ENCODE results near the gene SLC2A1. TPM values are rescaled to one million over a fixed set of nuclear protein-coding genes. Genes with fewer than 3 reads are reported as not detected.
A peak's percentile ranks its signal among the peaks of the same experiment; 100 is the strongest.

Gene SLC2A1
- total RNA-seq, 1 experiment from 2014 or later, result 245 TPM

DNA sequence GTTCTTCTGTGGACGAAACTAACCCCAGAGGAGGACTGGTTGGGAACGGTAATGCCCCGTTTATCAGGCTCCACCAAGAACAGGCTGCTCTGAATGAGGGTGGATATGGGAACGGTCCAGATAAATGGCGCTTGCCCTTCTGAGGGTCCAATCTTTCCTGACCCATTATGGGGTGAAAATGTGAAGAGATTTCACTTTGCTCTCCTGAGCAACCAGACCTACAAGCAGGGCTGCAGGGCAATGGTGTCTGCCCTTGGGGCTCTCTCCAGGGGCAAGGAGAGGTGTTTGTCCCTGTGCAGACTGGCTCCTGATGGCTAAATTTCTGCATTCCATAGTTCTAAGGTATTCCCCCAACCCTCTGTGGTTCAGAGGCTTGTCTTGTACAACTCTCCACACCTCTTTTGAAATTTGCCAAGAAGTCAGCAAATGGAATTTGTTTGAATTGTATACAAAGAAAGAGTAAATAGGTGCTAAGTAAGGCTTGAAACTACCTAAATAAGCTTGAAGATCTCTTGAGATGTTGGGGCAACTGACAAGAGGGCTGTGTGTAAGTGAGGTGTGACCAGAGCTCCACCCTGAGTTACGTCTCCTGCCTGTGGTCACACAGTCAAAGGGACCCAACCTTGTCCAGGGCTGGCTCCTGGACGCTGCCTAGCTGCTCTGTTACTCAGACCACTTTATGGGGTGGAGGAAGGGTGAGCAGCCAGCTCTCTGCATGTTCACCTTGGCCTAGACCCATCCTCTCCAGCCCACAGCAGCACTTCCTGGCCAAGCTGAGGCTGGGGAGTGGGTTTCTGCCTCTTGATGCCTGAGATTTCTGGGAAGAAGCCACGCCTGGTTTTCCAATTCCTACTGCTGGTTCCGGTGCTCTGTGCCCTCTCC lies 24.8 kb downstream of the SLC2A1 start:
- BruUV-seq (replicated peaks), result no TSS peak
- peaks cover 55% of the 10 kb centered on the region for H3K79me2 ChIP-seq (ENCODE audit: low read length)
- H3K4me2 ChIP-seq (ENCODE audit: low read length), result no peak overlapping the region
- no peaks in the 10 kb centered on the region for H3K9me3 ChIP-seq (ENCODE audit: low read length)
- H3F3A ChIP-seq (ENCODE audit: low read length, unreplicated experiment), result peaks cover 7% of the 10 kb centered on the region
- DNase-seq (no peak), ATAC-seq (no peak)
- intact Hi-C loops (cut with micrococcal nuclease), result no loop called here
- peak overlapping the region; percentile 74; the same call in 1 of the 2 replicates for H3K27ac ChIP-seq (ENCODE audit: low read length)
- H4K20me1 ChIP-seq (ENCODE audit: low read length), result no peaks in the 10 kb centered on the region
- H3K4me3 ChIP-seq (ENCODE audit: low read length), result no peak overlapping the region
- H2AFZ ChIP-seq (ENCODE audit: low read length), result no peak overlapping the region
- peaks cover 73% of the 10 kb centered on the region for H3K4me1 ChIP-seq (ENCODE audit: insufficient read depth, low read length)
- H3K27me3 ChIP-seq (ENCODE audit: low read length), result no peaks in the 10 kb centered on the region
- TF ChIP-seq, protein P1, sequence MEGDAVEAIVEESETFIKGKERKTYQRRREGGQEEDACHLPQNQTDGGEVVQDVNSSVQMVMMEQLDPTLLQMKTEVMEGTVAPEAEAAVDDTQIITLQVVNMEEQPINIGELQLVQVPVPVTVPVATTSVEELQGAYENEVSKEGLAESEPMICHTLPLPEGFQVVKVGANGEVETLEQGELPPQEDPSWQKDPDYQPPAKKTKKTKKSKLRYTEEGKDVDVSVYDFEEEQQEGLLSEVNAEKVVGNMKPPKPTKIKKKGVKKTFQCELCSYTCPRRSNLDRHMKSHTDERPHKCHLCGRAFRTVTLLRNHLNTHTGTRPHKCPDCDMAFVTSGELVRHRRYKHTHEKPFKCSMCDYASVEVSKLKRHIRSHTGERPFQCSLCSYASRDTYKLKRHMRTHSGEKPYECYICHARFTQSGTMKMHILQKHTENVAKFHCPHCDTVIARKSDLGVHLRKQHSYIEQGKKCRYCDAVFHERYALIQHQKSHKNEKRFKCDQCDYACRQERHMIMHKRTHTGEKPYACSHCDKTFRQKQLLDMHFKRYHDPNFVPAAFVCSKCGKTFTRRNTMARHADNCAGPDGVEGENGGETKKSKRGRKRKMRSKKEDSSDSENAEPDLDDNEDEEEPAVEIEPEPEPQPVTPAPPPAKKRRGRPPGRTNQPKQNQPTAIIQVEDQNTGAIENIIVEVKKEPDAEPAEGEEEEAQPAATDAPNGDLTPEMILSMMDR (conservative IDR thresholded peaks at IDR 0.05; ENCODE audit: low read depth, low read length), result no peak
- TF ChIP-seq EZH2phosphoT487 (IDR thresholded peaks at IDR 0.05; ENCODE audit: borderline replicate concordance, low read length), result no peak
- TF ChIP-seq EZH2 (IDR thresholded peaks at IDR 0.05; ENCODE audit: low read length, unreplicated experiment), result no peak
- ChIA-PET POLR2A (ENCODE audit: unreplicated experiment) (no interaction called here), CTCF (no interaction called here)
- H3K36me3 ChIP-seq (ENCODE audit: low read depth, low read length), result peaks cover 73% of the 10 kb centered on the region
- H3K9ac ChIP-seq (ENCODE audit: low read length), result no peak overlapping the region
- no peaks in the 10 kb centered on the region for H3K9me2 ChIP-seq (replicated peaks; ENCODE audit: low read length)

DNA sequence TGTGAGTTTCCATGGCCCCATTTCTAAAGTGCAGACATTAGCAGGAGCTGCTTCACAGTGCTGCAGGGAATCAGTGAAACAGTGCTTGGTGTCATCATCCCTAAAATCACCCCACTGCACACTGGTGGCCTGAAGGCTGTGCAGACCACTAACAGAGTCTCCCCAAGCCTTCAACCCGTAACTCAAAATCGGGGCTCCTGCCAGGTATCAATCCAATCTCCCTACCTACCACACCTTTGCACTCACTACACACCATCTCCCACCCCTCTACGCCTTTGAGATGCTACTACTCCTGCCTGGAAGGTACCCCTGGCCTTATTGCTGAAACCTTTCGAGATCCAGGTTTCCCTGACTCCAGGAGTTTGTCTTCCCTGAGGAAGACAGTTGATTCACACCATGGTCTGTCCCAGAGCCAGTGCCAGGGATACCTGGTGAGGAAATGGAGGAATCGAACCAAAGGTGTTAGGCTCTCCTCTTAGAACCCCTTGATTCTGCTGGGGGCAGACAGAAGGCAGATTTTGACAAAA lies 25.5 kb downstream of the SLC2A1 start:
- POLR2A ChIA-PET (ENCODE audit: unreplicated experiment), result no interaction called here
- H3F3A ChIP-seq (ENCODE audit: low read length, unreplicated experiment), result peaks cover 5% of the 10 kb centered on the region
- DNase-seq, result no peak
- TF ChIP-seq EZH2phosphoT487 (IDR thresholded peaks at IDR 0.05; ENCODE audit: borderline replicate concordance, low read length), result no peak
- TF ChIP-seq, protein P1 (conservative IDR thresholded peaks at IDR 0.05; ENCODE audit: low read depth, low read length), result no peak
- TF ChIP-seq EZH2 (IDR thresholded peaks at IDR 0.05; ENCODE audit: low read length, unreplicated experiment), result no peak
- H3K4me2 ChIP-seq (ENCODE audit: low read length), result no peak overlapping the region
- H3K9ac ChIP-seq (ENCODE audit: low read length), result no peak overlapping the region
- H3K36me3 ChIP-seq (ENCODE audit: low read depth, low read length), result peaks cover 76% of the 10 kb centered on the region
- H3K27ac ChIP-seq (ENCODE audit: low read length), result peak overlapping the region; percentile 74
- peaks cover 54% of the 10 kb centered on the region for H3K79me2 ChIP-seq (ENCODE audit: low read length)
- H3K4me1 ChIP-seq (ENCODE audit: insufficient read depth, low read length), result peaks cover 66% of the 10 kb centered on the region
- no peak for ATAC-seq
- H3K4me3 ChIP-seq (ENCODE audit: low read length), result no peak overlapping the region
- H3K9me3 ChIP-seq (ENCODE audit: low read length), result no peaks in the 10 kb centered on the region
- H3K9me2 ChIP-seq (replicated peaks; ENCODE audit: low read length), result no peaks in the 10 kb centered on the region
- CTCF ChIA-PET, result no interaction called here
- intact Hi-C loops (cut with micrococcal nuclease), result no loop called here
- no peaks in the 10 kb centered on the region for H4K20me1 ChIP-seq (ENCODE audit: low read length)
- BruUV-seq (replicated peaks), result no TSS peak
- no peak overlapping the region for H2AFZ ChIP-seq (ENCODE audit: low read length)
- no peaks in the 10 kb centered on the region for H3K27me3 ChIP-seq (ENCODE audit: low read length)
